Fibroblast of villous mesenchyme (primary cell): ENCODE results near the gene PSMD14. TPM values are rescaled to one million over a fixed set of nuclear protein-coding genes. Genes with fewer than 3 reads are reported as not detected.

Experiments used
- DNase-seq: peaks from one replicate; pipeline ENCODE4 v3.0.0-alpha.2; 2010; ENCODE audit warnings: low read depth
- H3K4me3 ChIP-seq: 2 replicates; pipeline ENCODE4 v1.5.1; 2011; ENCODE audit warnings: low read depth, mild to moderate bottlenecking, low read length
- CTCF ChIP-seq: IDR thresholded peaks from 2 replicates; pipeline ENCODE4 v1.5.1; 2012; ENCODE audit warnings: low read depth, mild to moderate bottlenecking, low read length; ENCODE audit not compliant: insufficient read depth
- total RNA-seq: library from RNA; depleted of rRNA; stranded (reverse); fragments of >200 nt; gene quantifications from 2 replicates; pipeline ENCODE4 v1.2.3, GENCODE V29; 2012

PSMD14 gene
- total RNA-seq, 1 donor = 121 TPM

DNA sequence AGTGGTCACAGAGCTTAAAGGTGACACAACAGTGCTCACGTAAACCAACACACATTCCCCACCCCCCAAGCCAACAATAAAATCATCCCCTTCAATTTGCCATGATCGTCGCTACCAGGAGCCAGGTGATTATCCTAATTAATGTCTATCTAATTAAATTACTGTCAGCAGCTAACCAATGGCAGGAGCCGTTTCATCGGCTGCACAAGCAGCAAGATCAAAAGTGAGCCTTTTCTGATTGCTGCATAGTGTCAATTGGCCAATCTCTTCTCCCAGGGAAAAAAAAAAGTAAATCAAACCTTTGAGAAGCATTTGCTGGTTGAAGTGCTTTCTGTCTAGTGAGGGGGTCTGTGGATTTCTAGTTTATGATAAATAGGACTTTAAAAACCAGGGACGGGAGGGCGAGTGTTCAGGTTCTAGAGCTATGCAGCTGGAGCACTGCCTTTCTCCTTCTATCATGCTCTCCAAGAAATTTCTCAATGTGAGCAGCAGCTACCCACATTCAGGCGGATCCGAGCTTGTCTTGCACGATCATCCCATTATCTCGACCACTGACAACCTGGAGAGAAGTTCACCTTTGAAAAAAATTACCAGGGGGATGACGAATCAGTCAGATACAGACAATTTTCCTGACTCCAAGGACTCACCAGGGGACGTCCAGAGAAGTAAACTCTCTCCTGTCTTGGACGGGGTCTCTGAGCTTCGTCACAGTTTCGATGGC lies 107.9 kb downstream of the PSMD14 start, which contains the start of gene TBR1:
Gene TBR1, plus strand, starts transcription at position 311 of the 721 bp plus-strand sequence. Its CDS starts 114 bp downstream, at position 425.
- no peak for DNase-seq
- no peak for TF ChIP-seq CTCF
- peak within 1 kb of the TSS; percentile 59 for H3K4me3 ChIP-seq

- DNase-seq = no peak
- TF ChIP-seq CTCF = no peak
- no peak overlapping the region for H3K4me3 ChIP-seq
These were observed 108.6 kb downstream of the PSMD14 start for GRCh38 chr2:161416708-161417437.

- TF ChIP-seq CTCF = no peak
- no peak for DNase-seq
These were observed 109.4 kb downstream of the PSMD14 start for GRCh38 chr2:161417438-161418274.

DNA sequence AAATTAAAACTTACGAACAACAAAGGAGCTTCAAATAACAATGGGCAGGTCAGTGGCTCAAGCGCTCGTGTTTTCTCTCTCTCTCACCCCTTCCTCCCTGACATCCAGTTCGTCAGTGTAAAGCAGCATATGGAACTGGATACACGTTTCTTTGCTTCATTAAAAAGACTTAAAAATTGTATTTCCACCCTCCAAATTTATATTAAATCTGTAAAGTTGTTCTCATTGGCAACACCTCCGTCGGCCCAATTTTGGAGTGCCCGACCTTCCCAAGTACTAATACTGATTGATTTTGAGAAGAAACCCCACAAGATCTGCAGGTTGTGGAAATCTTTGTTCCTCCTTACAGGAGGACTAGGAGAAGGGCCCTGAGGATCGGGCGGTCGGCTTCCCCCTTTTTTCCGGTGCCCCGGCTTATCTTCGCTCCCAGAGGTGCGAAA lies 110.1 kb downstream of the PSMD14 start:
- no peak for TF ChIP-seq CTCF

More at GRCh38 chr2:161417438-161418274, 109.4 kb downstream of the PSMD14 start:
- H3K4me3 ChIP-seq = no peak overlapping the region

GRCh38 chr2:161418715-161419637 lies 110.8 kb downstream of the PSMD14 start:
- DNase-seq = peak; percentile 27
- no peak for TF ChIP-seq CTCF
- H3K4me3 ChIP-seq = peak overlapping the region; percentile 36

More for the DNA sequence above, 110.1 kb downstream of the PSMD14 start:
- DNase-seq = no peak
- H3K4me3 ChIP-seq = peak overlapping the region; percentile 36
